GM12872 (cell line): Measurements from ENCODE around the gene IDH3G.

ENCODE experiments used
- TF ChIP-seq, protein P1 (sequence below): IDR thresholded peaks from 3 replicates; pipeline ENCODE4 v1.5.1; 2011; ENCODE audit warnings: low read depth, mild to moderate bottlenecking, low read length, moderate library complexity; ENCODE audit not compliant: insufficient read depth

The IDH3G gene

GRCh38 chrX:153794018-153794896 is at the start of gene IDH3G, which contains the start of gene SSR4:
Gene IDH3G (minus strand): TSS chrX:153794375. CDS start chrX:153794326, 49 bp downstream.
Gene SSR4 (plus strand): TSS chrX:153794668. CDS start chrX:153794688, 20 bp downstream.
- TF ChIP-seq, protein P1, sequence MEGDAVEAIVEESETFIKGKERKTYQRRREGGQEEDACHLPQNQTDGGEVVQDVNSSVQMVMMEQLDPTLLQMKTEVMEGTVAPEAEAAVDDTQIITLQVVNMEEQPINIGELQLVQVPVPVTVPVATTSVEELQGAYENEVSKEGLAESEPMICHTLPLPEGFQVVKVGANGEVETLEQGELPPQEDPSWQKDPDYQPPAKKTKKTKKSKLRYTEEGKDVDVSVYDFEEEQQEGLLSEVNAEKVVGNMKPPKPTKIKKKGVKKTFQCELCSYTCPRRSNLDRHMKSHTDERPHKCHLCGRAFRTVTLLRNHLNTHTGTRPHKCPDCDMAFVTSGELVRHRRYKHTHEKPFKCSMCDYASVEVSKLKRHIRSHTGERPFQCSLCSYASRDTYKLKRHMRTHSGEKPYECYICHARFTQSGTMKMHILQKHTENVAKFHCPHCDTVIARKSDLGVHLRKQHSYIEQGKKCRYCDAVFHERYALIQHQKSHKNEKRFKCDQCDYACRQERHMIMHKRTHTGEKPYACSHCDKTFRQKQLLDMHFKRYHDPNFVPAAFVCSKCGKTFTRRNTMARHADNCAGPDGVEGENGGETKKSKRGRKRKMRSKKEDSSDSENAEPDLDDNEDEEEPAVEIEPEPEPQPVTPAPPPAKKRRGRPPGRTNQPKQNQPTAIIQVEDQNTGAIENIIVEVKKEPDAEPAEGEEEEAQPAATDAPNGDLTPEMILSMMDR, result no peak

DNA sequence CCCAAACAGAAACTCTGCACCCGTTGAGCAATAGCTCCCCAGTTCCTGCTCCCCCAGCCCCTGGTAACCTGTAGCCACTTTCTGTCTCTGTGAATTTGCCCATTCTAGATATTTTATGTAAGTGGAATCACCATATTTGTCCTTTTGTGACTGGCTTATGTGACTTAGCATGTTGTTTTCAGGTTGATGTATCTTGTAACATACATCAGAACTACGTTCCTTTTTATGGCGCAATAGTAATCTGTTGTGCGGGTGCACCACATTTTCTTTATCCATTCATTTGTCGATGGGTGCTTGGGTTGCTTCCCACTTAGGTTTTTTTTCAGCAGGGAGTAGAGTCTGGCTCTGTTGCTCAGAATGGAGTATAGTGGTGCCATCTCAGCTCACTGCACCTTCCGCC is 42.7 kb upstream of the IDH3G start:
- TF ChIP-seq, protein P1, result no peak

- TF ChIP-seq, protein P1, result no peak
These were observed 38.6 kb upstream of the IDH3G start for GRCh38 chrX:153832728-153833127.

- TF ChIP-seq, protein P1, result no peak
These were observed 37.4 kb upstream of the IDH3G start for GRCh38 chrX:153831429-153832150.

- TF ChIP-seq, protein P1, result no peak
These were observed 36.7 kb upstream of the IDH3G start for GRCh38 chrX:153830640-153831428.

DNA sequence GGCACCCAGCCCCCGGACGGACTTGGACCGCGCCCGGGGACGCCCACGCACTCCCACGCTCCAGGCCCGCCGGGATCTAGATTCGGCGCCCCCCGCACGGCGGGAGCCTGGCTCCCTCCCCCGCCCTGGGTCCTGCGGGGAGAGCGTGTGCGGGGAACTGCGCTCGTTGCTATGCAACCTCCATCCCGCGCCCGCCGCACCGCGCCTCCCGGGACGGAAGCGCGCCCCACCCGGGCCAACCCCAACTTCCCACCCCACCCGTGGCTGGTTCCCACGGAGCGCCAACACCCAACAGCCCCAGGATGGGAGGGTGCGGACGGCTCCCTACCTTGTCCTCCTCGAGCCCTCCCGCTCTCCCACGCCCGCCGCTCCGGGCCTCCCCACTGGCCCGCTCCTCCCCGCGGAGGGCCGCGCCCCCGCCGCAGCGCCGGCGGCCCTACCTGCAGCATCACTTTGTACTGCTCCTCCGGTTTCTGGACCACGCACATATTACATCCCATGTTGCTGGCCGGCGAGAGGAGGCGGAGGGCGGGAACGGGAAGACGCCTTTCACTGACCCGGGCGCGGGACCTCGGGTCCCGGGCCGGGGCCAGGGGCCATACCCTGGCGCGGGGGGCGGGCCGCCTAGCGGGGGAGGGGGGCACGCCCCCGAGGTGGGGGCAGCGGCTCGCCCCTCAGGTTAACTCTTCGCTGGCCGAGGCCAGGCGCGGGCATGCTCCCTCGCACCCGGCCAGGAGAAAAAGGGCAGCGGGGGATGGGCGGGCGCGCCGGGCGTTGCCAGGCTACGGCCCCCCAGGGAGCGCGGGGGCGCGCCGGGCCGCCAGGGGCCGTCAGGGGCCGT is 35.8 kb upstream of the IDH3G start, which contains the start of gene PDZD4:
Gene PDZD4 (minus strand): TSS at position 746 of the 841 bp plus-strand sequence. CDS start 246 bp downstream, at position 500.
- TF ChIP-seq, protein P1, result no peak
